Measurements from ENCODE around the gene METAP1D. TPM values are rescaled to one million over a fixed set of nuclear protein-coding genes. Genes with fewer than 3 reads are reported as not detected.

METAP1D gene
- total and polyA plus RNA-seq, 2 of the 4 experiments (the other 2 are of a cell fraction) = 3.4 to 5.5 TPM

DNA sequence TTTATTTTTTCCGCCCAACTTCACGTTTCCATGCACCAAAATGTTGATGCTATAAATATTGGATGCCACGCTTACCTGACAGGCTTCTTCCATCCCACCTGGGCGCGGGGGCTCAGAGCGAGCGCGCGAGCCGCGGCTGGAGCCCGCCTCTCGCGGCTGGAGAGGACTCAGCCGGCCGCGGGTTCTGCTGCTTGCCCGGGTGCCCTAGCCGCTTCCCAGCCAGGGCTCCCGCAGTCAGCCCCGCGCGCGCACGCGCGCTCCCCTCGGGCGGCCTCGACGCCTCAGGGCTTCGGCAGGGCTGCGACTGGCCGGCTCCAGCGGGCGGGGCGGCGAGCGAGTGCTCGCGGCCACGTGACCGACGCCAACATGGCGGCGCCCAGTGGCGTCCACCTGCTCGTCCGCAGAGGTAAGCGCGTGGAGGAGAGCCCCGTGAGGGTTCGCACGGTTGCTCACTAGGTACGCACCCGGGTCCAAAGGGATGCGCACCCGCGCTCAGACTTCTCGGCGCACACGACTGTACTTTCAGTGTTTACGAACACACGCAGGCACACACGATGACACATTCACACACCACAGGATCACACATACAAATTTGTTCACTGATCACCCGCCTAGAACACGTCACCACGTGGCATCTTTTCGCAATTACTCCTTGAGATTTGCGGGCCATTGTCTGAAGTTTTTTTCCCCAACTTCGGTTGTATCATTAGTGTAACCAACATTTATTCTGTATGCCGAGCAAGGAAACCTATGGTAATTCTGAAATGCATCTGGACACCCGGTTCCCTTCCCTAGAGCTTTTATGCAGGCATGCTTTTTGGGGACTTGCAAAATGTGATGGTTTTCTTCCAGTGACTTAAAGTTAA is at the start of gene METAP1D (continued):
- TF ChIP-seq, protein P1, sequence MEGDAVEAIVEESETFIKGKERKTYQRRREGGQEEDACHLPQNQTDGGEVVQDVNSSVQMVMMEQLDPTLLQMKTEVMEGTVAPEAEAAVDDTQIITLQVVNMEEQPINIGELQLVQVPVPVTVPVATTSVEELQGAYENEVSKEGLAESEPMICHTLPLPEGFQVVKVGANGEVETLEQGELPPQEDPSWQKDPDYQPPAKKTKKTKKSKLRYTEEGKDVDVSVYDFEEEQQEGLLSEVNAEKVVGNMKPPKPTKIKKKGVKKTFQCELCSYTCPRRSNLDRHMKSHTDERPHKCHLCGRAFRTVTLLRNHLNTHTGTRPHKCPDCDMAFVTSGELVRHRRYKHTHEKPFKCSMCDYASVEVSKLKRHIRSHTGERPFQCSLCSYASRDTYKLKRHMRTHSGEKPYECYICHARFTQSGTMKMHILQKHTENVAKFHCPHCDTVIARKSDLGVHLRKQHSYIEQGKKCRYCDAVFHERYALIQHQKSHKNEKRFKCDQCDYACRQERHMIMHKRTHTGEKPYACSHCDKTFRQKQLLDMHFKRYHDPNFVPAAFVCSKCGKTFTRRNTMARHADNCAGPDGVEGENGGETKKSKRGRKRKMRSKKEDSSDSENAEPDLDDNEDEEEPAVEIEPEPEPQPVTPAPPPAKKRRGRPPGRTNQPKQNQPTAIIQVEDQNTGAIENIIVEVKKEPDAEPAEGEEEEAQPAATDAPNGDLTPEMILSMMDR (conservative IDR thresholded peaks at IDR 0.05; ENCODE audit: low read depth, low read length) = no peak; the same call in 1 of the 2 replicates
- no peak for TF ChIP-seq CHD1 (IDR thresholded peaks at IDR 0.05; ENCODE audit: low read depth, low read length)
- TF ChIP-seq BHLHE40 (IDR thresholded peaks at IDR 0.05; ENCODE audit: low read depth, low read length) = peak; percentile 70

DNA sequence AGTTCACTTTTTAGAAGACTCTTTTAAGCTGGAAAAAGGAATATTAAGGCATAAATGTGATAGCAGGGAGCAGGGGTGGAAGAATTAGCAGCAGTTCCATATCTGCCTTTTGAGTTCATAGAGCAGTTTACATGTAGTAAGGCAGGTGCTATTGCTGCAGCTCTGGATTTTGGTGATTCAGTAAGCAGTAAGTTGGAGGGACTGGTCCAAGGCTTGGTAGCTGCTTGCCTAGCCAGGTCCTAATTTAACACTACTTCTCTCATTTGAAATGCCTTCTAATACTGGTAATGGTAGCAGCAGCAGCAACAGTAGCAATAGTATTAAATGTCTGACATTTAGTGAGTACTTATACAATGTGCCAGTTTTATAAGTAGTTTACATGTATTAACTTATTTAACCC is 47.5 kb upstream of the METAP1D start:
- peaks cover 6% of the 10 kb centered on the region for H3K4me1 ChIP-seq (ENCODE audit: control insufficient read depth, insufficient read depth, low read length)
- no peak overlapping the region for H3K23ac ChIP-seq (ENCODE audit: low read depth, low read length)
- H2AFZ ChIP-seq (replicated peaks; ENCODE audit: low read length, poor library complexity) = no peak overlapping the region
- in situ Hi-C loops (cut with MboI; ENCODE audit: low sequenced_read_pairs) (no loop called here), intact Hi-C loops (cut with micrococcal nuclease) (no loop called here), dilution Hi-C loops (cut with HindIII; ENCODE audit: low sequenced_read_pairs, unreplicated experiment) (no loop called here)
- H3K4me2 ChIP-seq (ENCODE audit: low read depth, low read length) = no peak overlapping the region
- H3K9ac ChIP-seq (ENCODE audit: low read depth, low read length) = no peak overlapping the region
- no peak overlapping the region for H4K91ac ChIP-seq (ENCODE audit: insufficient read depth, low read depth, low read length)
- TF ChIP-seq SMC3 (IDR thresholded peaks at IDR 0.05; ENCODE audit: low read depth, low read length) (no peak), BHLHE40 (IDR thresholded peaks at IDR 0.05; ENCODE audit: low read depth, low read length) (no peak), RFX5 (IDR thresholded peaks at IDR 0.05; ENCODE audit: low read depth, low read length) (no peak), NFE2L2 (IDR thresholded peaks at IDR 0.05; ENCODE audit: low read depth, low read length) (no peak)
- TF ChIP-seq, protein P2, sequence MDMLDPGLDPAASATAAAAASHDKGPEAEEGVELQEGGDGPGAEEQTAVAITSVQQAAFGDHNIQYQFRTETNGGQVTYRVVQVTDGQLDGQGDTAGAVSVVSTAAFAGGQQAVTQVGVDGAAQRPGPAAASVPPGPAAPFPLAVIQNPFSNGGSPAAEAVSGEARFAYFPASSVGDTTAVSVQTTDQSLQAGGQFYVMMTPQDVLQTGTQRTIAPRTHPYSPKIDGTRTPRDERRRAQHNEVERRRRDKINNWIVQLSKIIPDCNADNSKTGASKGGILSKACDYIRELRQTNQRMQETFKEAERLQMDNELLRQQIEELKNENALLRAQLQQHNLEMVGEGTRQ (IDR thresholded peaks at IDR 0.05; ENCODE audit: low read depth, low read length) = no peak
- DNase-seq = no peak
- H3K14ac ChIP-seq (replicated peaks; ENCODE audit: low read depth, low read length) = no peak overlapping the region
- H3K56ac ChIP-seq (ENCODE audit: extremely low read depth, insufficient read depth, low read length) = no peak overlapping the region
- peaks cover 7 to 28% of the 10 kb centered on the region in 2 experiments for H3K79me1 ChIP-seq (ENCODE audit: low read depth in 1 of 2, low read length in 2 of 2)
- no peak overlapping the region for H2AK5ac ChIP-seq (ENCODE audit: low read depth, low read length)
- 0 out of 2 replicates have a peak, but pooled peaks cover 1% of the 10 kb centered on the region for H3K9me3 ChIP-seq (ENCODE audit: control insufficient read depth, insufficient read depth, low read length)
- H3K36me3 ChIP-seq (ENCODE audit: control insufficient read depth, insufficient read depth, low read length) = peaks cover 6% of the 10 kb centered on the region; the same call in 1 of the 2 replicates
- POLR2A ChIA-PET (ENCODE audit: unreplicated experiment) = no interaction called here
- H2BK5ac ChIP-seq (ENCODE audit: low read depth, low read length, poor library complexity, severe bottlenecking) = no peak overlapping the region
- no peak overlapping the region for H3K27ac ChIP-seq (ENCODE audit: insufficient read depth, low read length)
- H2AK9ac ChIP-seq (replicated peaks; ENCODE audit: low read depth, low read length, poor library complexity) = no peak overlapping the region
- H3K9me1 ChIP-seq (ENCODE audit: insufficient read depth, low read length) = peaks cover 8% of the 10 kb centered on the region
- no peak overlapping the region for H3K4ac ChIP-seq (ENCODE audit: low read depth, low read length)
- no peak overlapping the region for H3K4me3 ChIP-seq (ENCODE audit: insufficient read depth, low read depth, low read length)
- CTCF ChIA-PET = interaction anchor here (0.6 kb wide), 1 partner anchor 9 kb away, joined by 4 read pairs; no protein-coding TSS in a partner anchor
- H2BK120ac ChIP-seq (ENCODE audit: low read depth, low read length) = no peak overlapping the region
- no peak overlapping the region for H2BK15ac ChIP-seq (ENCODE audit: low read depth, low read length)
- no peaks in the 10 kb centered on the region for H3K27me3 ChIP-seq (ENCODE audit: control insufficient read depth, insufficient read depth, low read length)
- H3K18ac ChIP-seq (ENCODE audit: low read depth, low read length) = no peak overlapping the region
- H4K5ac ChIP-seq (ENCODE audit: low read depth, low read length) = no peak overlapping the region
- no peak overlapping the region for H4K8ac ChIP-seq (ENCODE audit: low read depth in 2 of 2, low read length in 2 of 2)
- H4K20me1 ChIP-seq (ENCODE audit: insufficient read depth, low read length) = no peaks in the 10 kb centered on the region; the same call in 1 of the 2 replicates
- H2BK20ac ChIP-seq (ENCODE audit: low read depth, low read length) = no peak overlapping the region
- BruUV-seq (replicated peaks) = no TSS peak
- ATAC-seq (ENCODE audit: low read depth) = peak; percentile 45; the same call in 1 of the 2 replicates
